Nephron progenitor cell (in vitro differentiated cells): ENCODE results near the gene ERBB4.

ENCODE experiments used
- DNase-seq: peaks from one replicate; pipeline ENCODE4 v3.0.0; 2021
- H3K27ac Mint-ChIP-seq: 2 replicates; pipeline ENCODE4 v1.8.0; 2021; ENCODE audit warnings: mild to moderate bottlenecking, moderate library complexity, mixed read lengths
- H3K27me3 Mint-ChIP-seq: 2 replicates; pipeline ENCODE4 v1.8.0; 2021; ENCODE audit warnings: mild to moderate bottlenecking, low read depth, mixed read lengths; ENCODE audit not compliant: poor library complexity
- H3K36me3 Mint-ChIP-seq: 2 replicates; pipeline ENCODE4 v1.8.0; 2021; ENCODE audit warnings: low read depth, mixed read lengths
- H3K4me1 Mint-ChIP-seq: 2 replicates; pipeline ENCODE4 v1.8.0; 2021; ENCODE audit warnings: mixed read lengths
- H3K4me3 Mint-ChIP-seq: 2 replicates; pipeline ENCODE4 v1.8.0; 2021; ENCODE audit warnings: mild to moderate bottlenecking, moderate library complexity, mixed read lengths
- H3K9me3 Mint-ChIP-seq: 2 replicates; pipeline ENCODE4 v1.8.0; 2021; ENCODE audit warnings: mild to moderate bottlenecking, moderate library complexity, mixed read lengths
- CTCF ChIP-seq: fragments of 200-600 bp; sonication (generic); IDR thresholded peaks from 2 replicates; pipeline ENCODE4 v1.5.0; 2021; ENCODE audit warnings: antibody characterized with exemption

ERBB4 gene

GRCh38 chr2:211836409-211836808 lies 702.2 kb downstream of the ERBB4 start:
- Mint-ChIP-seq H3K4me1 (no peaks in the 10 kb centered on the region), H3K9me3 (no peaks in the 10 kb centered on the region), H3K4me3 (no peak overlapping the region), H3K27me3 (no peaks in the 10 kb centered on the region), H3K27ac (no peak overlapping the region), H3K36me3 (no peaks in the 10 kb centered on the region)
- DNase-seq, result no peak
- TF ChIP-seq CTCF, result no peak

GRCh38 chr2:211835695-211836094 lies 702.9 kb downstream of the ERBB4 start:
- no peaks in the 10 kb centered on the region for H3K9me3 Mint-ChIP-seq
- no peaks in the 10 kb centered on the region for H3K36me3 Mint-ChIP-seq
- H3K27me3 Mint-ChIP-seq, result no peaks in the 10 kb centered on the region
- no peak overlapping the region for H3K27ac Mint-ChIP-seq
- no peak overlapping the region for H3K4me3 Mint-ChIP-seq
- no peak for TF ChIP-seq CTCF
- DNase-seq, result no peak
- H3K4me1 Mint-ChIP-seq, result no peaks in the 10 kb centered on the region

GRCh38 chr2:211833582-211834279 lies 704.9 kb downstream of the ERBB4 start:
- peaks cover under 1% of the 10 kb centered on the region for H3K27me3 Mint-ChIP-seq
- no peak for TF ChIP-seq CTCF
- H3K27ac Mint-ChIP-seq, result no peak overlapping the region
- H3K9me3 Mint-ChIP-seq, result no peaks in the 10 kb centered on the region
- DNase-seq, result no peak
- H3K4me1 Mint-ChIP-seq, result no peaks in the 10 kb centered on the region
- H3K36me3 Mint-ChIP-seq, result no peaks in the 10 kb centered on the region
- no peak overlapping the region for H3K4me3 Mint-ChIP-seq

GRCh38 chr2:211829725-211830124 lies 708.9 kb downstream of the ERBB4 start:
- Mint-ChIP-seq H3K9me3 (no peaks in the 10 kb centered on the region), H3K4me1 (no peaks in the 10 kb centered on the region), H3K27me3 (peaks cover 4% of the 10 kb centered on the region), H3K27ac (no peak overlapping the region), H3K4me3 (no peak overlapping the region), H3K36me3 (no peaks in the 10 kb centered on the region)
- TF ChIP-seq CTCF, result no peak
- no peak for DNase-seq

GRCh38 chr2:211823886-211824479 lies 714.6 kb downstream of the ERBB4 start:
- Mint-ChIP-seq H3K27me3 (peaks cover 4% of the 10 kb centered on the region), H3K9me3 (peaks cover 16% of the 10 kb centered on the region), H3K4me3 (no peak overlapping the region), H3K36me3 (no peaks in the 10 kb centered on the region), H3K27ac (no peak overlapping the region), H3K4me1 (no peaks in the 10 kb centered on the region)
- no peak for DNase-seq
- no peak for TF ChIP-seq CTCF
